Measurements from ENCODE around the gene IGHMBP2. TPM values are rescaled to one million over a fixed set of nuclear protein-coding genes. Genes with fewer than 3 reads are reported as not detected.

IGHMBP2 gene
- total RNA-seq, 1 experiment from 2014 or later = 48.7 TPM

DNA sequence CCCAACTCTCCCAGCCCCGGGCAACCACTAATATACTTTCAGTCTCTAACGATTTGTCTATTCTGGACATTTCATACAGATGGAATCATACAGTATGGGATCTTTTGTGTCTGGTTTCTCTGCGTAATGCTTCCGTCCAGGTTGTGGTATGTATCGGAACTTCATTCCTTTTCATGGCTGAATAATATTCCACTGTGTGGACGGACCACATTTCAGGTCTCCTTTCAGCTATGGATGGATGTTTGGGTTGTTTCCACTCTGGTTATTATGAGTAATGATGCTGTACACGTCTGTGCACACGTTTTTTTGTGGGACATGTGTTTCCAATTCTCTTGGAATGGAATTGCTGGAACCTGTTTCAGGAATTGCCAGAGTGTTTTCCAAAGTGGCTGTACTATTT is 44.6 kb upstream of the IGHMBP2 start:
- POLR2A ChIA-PET (ENCODE audit: low non-redundant PET) = no interaction called here

GRCh38 chr11:68862421-68862820 is 41.3 kb upstream of the IGHMBP2 start:
- peaks cover 5% of the 10 kb centered on the region for H3K9me3 ChIP-seq (ENCODE audit: low read depth, low read length, poor library complexity, severe bottlenecking)
- H3K27me3 ChIP-seq (replicated peaks; ENCODE audit: insufficient read depth, low read depth, low read length, poor library complexity) = no peaks in the 10 kb centered on the region
- no TSS peak for BruUV-seq (replicated peaks)
- ChIA-PET CTCF (no interaction called here), POLR2A (ENCODE audit: low non-redundant PET) (no interaction called here)
- no peak for TF ChIP-seq EZH2 (IDR thresholded peaks at IDR 0.05; ENCODE audit: borderline replicate concordance, low read depth, low read length, poor library complexity, severe bottlenecking)
- TF ChIP-seq CTCF (conservative IDR thresholded peaks at IDR 0.05; ENCODE audit: low read depth, low read length) = no peak
- intact Hi-C loops (cut with micrococcal nuclease; ENCODE audit: unreplicated experiment) = no loop called here
- no peak for DNase-seq (ENCODE audit: low spot score)
- no peaks in the 10 kb centered on the region for H3K4me1 ChIP-seq (ENCODE audit: insufficient read depth, low read length, poor library complexity, severe bottlenecking)
- no peak overlapping the region for H3K27ac ChIP-seq (ENCODE audit: low read depth, low read length, poor library complexity, severe bottlenecking)
- H3K4me3 ChIP-seq (ENCODE audit: low read depth, low read length, poor library complexity, severe bottlenecking) = no peak overlapping the region
- no peaks in the 10 kb centered on the region for H3K36me3 ChIP-seq (ENCODE audit: insufficient read depth, low read length, poor library complexity, severe bottlenecking)

More for the DNA sequence above, 44.6 kb upstream of the IGHMBP2 start:
- TF ChIP-seq CTCF (conservative IDR thresholded peaks at IDR 0.05; ENCODE audit: low read depth, low read length) (no peak), EZH2 (IDR thresholded peaks at IDR 0.05; ENCODE audit: borderline replicate concordance, low read depth, low read length, poor library complexity, severe bottlenecking) (no peak)
- peaks cover 6% of the 10 kb centered on the region for H3K27me3 ChIP-seq (replicated peaks; ENCODE audit: insufficient read depth, low read depth, low read length, poor library complexity)
- intact Hi-C loops (cut with micrococcal nuclease; ENCODE audit: unreplicated experiment) = loop anchor here (10.0 kb wide), 1 partner anchor 224 kb away; no protein-coding TSS in a partner anchor
- DNase-seq (ENCODE audit: low spot score) = no peak
- CTCF ChIA-PET = no interaction called here
- H3K4me3 ChIP-seq (ENCODE audit: low read depth, low read length, poor library complexity, severe bottlenecking) = no peak overlapping the region
- BruUV-seq (replicated peaks) = no TSS peak
- peaks cover 8% of the 10 kb centered on the region for H3K4me1 ChIP-seq (ENCODE audit: insufficient read depth, low read length, poor library complexity, severe bottlenecking)
- peaks cover 5% of the 10 kb centered on the region for H3K9me3 ChIP-seq (ENCODE audit: low read depth, low read length, poor library complexity, severe bottlenecking)
- H3K36me3 ChIP-seq (ENCODE audit: insufficient read depth, low read length, poor library complexity, severe bottlenecking) = no peaks in the 10 kb centered on the region
- no peak overlapping the region for H3K27ac ChIP-seq (ENCODE audit: low read depth, low read length, poor library complexity, severe bottlenecking)

DNA sequence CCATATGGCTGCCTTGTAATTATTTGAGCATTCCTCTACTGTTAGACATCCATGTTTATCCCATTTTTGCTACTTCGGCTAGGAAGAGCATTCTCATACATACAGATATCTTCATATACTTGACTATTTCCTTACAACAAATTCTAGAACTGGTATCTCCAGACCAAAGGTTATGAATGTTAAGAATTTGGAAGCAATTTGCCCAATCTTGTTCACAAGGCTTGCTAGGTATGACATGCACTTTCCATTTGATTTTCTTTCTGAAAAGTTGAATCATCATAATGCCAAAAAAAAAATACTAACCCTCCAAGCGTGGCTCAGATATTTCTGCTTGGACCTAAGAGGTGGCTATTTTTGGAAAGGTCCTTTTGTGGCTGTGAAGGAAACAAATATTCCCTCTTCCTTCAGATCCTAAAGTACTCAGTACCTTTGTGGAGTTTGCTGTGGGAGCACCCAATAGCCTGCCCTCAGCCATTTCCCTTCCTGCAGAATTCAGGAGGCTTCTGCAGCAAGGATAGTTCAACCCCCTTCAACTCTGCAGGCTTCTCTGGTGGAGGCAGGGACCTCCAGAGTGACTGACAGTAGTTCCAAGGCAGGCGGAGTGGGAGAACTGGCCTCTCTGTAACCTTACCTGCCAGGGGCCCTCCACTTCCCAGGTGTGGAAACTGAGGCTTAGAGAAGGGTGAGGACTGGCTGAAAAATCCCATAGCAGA is 40.0 kb upstream of the IGHMBP2 start:
- no peak overlapping the region for H3K4me3 ChIP-seq (ENCODE audit: low read depth, low read length, poor library complexity, severe bottlenecking)
- no peaks in the 10 kb centered on the region for H3K27me3 ChIP-seq (replicated peaks; ENCODE audit: insufficient read depth, low read depth, low read length, poor library complexity)
- no peak for DNase-seq (ENCODE audit: low spot score)
- TF ChIP-seq CTCF (conservative IDR thresholded peaks at IDR 0.05; ENCODE audit: low read depth, low read length) (no peak), EZH2 (IDR thresholded peaks at IDR 0.05; ENCODE audit: borderline replicate concordance, low read depth, low read length, poor library complexity, severe bottlenecking) (no peak)
- peaks cover 5% of the 10 kb centered on the region for H3K9me3 ChIP-seq (ENCODE audit: low read depth, low read length, poor library complexity, severe bottlenecking)
- no peaks in the 10 kb centered on the region for H3K36me3 ChIP-seq (ENCODE audit: insufficient read depth, low read length, poor library complexity, severe bottlenecking)
- H3K4me1 ChIP-seq (ENCODE audit: insufficient read depth, low read length, poor library complexity, severe bottlenecking) = no peaks in the 10 kb centered on the region
- intact Hi-C loops (cut with micrococcal nuclease; ENCODE audit: unreplicated experiment) = no loop called here
- ChIA-PET POLR2A (ENCODE audit: low non-redundant PET) (no interaction called here), CTCF (no interaction called here)
- BruUV-seq (replicated peaks) = no TSS peak
- H3K27ac ChIP-seq (ENCODE audit: low read depth, low read length, poor library complexity, severe bottlenecking) = no peak overlapping the region
